ENCODE results near the gene VPS13C. TPM values are rescaled to one million over a fixed set of nuclear protein-coding genes. Genes with fewer than 3 reads are reported as not detected.

The VPS13C gene
- total and polyA plus RNA-seq, 8 donors, result 5.4 to 207 (median 89.4) TPM

DNA sequence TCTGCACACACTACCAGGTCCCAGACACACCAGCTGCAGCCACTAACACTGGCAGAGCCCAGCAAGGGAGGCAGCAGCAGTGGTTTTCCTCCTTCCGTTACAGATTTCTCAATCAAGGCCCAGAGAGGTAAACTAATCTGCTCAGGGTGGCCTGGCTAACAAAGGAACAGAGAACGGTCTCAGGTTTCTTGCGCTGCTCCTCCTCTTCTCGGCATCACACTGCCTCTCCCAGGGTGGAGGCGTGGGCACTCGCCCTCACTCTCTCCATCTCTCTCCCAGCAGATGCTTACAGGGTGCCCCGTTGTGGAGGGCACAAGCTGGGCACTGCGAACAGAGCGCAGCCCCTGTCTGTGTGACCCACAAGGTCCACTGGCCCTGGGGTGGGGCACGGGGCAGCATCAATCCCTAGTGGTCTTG lies 228.7 kb downstream of the VPS13C start:
- Histone ChIP-seq H3K27me3 (peaks cover 0 to 16% (median 0%) of the 10 kb centered on the region in 3 donors), H3K4me1 (peaks cover 0 to 19% (median 3%) of the 10 kb centered on the region in 4 donors), H3K9me3 (no peaks in the 10 kb centered on the region), H3K36me3 (no peaks in the 10 kb centered on the region), H3K27ac (no peak overlapping the region), H3K4me3 (no peak overlapping the region)
- 65 to 78% (median 71%) methylated on average over 7 to 10 of the region's 10 CpGs for WGBS, 5 donors
- no peak for TF ChIP-seq POLR2AphosphoS5 (IDR thresholded peaks at IDR 0.05)
- no peak for TF ChIP-seq EP300 (IDR thresholded peaks at IDR 0.05)
- TF ChIP-seq, protein P1, sequence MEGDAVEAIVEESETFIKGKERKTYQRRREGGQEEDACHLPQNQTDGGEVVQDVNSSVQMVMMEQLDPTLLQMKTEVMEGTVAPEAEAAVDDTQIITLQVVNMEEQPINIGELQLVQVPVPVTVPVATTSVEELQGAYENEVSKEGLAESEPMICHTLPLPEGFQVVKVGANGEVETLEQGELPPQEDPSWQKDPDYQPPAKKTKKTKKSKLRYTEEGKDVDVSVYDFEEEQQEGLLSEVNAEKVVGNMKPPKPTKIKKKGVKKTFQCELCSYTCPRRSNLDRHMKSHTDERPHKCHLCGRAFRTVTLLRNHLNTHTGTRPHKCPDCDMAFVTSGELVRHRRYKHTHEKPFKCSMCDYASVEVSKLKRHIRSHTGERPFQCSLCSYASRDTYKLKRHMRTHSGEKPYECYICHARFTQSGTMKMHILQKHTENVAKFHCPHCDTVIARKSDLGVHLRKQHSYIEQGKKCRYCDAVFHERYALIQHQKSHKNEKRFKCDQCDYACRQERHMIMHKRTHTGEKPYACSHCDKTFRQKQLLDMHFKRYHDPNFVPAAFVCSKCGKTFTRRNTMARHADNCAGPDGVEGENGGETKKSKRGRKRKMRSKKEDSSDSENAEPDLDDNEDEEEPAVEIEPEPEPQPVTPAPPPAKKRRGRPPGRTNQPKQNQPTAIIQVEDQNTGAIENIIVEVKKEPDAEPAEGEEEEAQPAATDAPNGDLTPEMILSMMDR (IDR thresholded peaks at IDR 0.05), result no peak
- intact Hi-C loops (cut with DNase I; ENCODE audit: low total_unique reads), result no loop called here
- no peak for DNase-seq

DNA sequence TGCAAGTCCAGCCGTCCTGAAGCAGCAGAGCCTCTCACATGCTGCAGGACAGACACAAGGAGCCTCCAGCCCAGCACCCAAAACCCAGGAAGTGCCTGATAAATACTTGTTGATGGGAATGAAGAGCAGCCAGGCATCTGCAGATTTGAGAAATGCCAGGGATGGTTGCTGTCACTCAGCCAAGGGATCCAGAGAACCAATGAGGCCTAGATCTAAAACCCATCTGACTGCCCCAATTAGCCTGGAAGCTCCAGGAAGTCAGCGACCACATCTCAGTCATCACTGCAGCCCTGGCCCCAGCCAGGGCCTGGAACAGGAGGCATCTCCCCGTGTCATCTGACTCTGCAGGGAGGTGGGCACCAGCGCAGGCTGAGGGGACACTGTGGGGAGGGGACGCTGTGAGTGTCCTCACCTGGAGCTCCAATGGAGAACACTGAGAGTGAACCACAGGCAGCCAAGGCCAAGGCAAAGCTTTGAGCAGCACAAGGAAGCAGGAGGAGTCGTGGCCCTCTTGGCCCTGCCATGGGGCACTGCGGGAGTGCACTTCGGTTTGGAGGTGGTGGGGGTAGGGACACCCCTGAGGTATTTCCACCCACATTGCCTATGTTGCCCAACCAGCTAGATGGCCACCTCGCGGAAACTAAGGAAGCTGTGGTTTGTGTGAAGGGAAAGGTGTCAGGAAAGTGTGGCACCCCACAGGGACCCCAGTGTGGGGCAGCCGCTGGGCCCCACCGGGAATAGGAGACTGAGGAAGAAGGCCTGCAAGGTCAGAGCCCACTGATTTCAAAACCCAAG lies 229.5 kb downstream of the VPS13C start:
- WGBS, 5 donors, result 72 to 84% (median 81%) methylated on average over 4 to 12 of the region's 12 CpGs
- no peak overlapping the region for H3K27ac ChIP-seq
- intact Hi-C loops (cut with DNase I; ENCODE audit: low total_unique reads), result no loop called here

DNA sequence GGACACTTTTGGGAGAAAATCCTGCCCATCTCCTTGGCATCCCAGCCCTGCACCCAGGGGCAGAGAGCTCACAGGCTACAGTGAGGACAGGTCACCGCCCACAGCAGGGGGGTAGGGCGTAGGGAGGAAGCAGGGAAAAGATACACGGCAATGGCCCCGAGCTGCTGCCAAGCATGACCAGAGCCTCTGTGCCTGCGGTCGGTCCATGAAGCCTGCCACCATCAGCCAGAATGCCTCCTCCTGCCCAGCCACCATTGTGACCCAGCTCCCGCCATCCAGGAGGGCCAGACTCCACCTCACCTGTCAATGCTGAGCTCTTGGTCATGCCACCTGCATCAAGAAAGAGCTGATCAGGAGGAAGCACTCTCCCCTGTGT lies 230.7 kb downstream of the VPS13C start:
- no peak for DNase-seq
- H3K27me3 ChIP-seq, result peaks cover 0 to 6% (median 0%) of the 10 kb centered on the region in 3 donors
- WGBS, 5 donors, result 72 to 91% (median 75%) methylated on average over 1 to 7 of the region's 7 CpGs
- peaks cover 0 to 10% (median 0%) of the 10 kb centered on the region in 4 donors for H3K4me1 ChIP-seq
- TF ChIP-seq, protein P1 (IDR thresholded peaks at IDR 0.05), result no peak
- no peak for TF ChIP-seq POLR2A (IDR thresholded peaks at IDR 0.05)
- TF ChIP-seq POLR2AphosphoS5 (IDR thresholded peaks at IDR 0.05), result no peak
- TF ChIP-seq EP300 (IDR thresholded peaks at IDR 0.05), result no peak
- H3K4me3 ChIP-seq, result no peak overlapping the region
- no peaks in the 10 kb centered on the region for H3K36me3 ChIP-seq
- no peaks in the 10 kb centered on the region for H3K9me3 ChIP-seq
- H3K27ac ChIP-seq, result no peak overlapping the region
- intact Hi-C loops (cut with DNase I; ENCODE audit: low total_unique reads), result no loop called here

More for the DNA sequence above, 229.5 kb downstream of the VPS13C start:
- H3K4me1 ChIP-seq, result peaks cover 0 to 17% (median 3%) of the 10 kb centered on the region in 4 donors
- DNase-seq, result peak in 1 of 2 donors; percentile 14
- H3K9me3 ChIP-seq, result no peaks in the 10 kb centered on the region
- TF ChIP-seq POLR2A (IDR thresholded peaks at IDR 0.05) (no peak), EP300 (IDR thresholded peaks at IDR 0.05) (no peak), POLR2AphosphoS5 (IDR thresholded peaks at IDR 0.05) (no peak)
- TF ChIP-seq, protein P1 (IDR thresholded peaks at IDR 0.05), result no peak
- H3K4me3 ChIP-seq, result no peak overlapping the region
- H3K36me3 ChIP-seq, result no peaks in the 10 kb centered on the region
- H3K27me3 ChIP-seq, result peaks cover 0 to 16% (median 0%) of the 10 kb centered on the region in 3 donors

DNA sequence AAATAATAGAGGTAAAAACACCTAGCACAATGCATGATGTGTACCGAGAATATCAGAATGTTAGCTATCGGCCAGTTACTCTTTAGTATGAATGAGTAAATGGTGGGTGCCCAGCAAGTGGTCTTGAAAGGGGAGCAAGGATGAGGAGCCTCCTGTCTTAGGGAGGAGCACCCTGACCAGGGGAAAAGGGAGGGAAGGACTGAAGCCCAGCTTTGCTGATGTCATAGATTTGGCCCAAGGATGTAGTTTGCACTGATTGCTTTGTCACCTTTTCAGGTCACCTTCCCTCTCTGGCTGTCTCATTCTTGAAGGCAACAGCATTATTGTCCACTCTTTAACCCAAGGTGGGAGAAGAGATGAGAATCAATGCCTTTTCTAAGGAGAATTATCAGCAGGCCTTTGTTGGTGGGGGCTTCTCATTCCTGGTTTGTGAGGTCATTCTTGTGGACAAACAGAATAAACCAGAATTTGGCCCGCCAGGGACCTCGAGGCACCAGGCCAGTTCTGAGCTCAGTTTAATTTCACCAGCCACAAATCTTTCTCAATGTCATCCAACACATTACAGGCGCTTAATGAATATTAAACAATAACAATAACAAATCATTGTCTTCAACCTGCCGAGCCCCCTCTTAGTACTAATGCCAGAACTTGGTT lies 231.3 kb downstream of the VPS13C start:
- no peaks in the 10 kb centered on the region for H3K36me3 ChIP-seq
- peaks cover 0 to 6% (median 0%) of the 10 kb centered on the region in 3 donors for H3K27me3 ChIP-seq
- TF ChIP-seq POLR2AphosphoS5 (IDR thresholded peaks at IDR 0.05), result no peak
- TF ChIP-seq, protein P1 (IDR thresholded peaks at IDR 0.05), result no peak
- intact Hi-C loops (cut with DNase I; ENCODE audit: low total_unique reads), result no loop called here
- H3K27ac ChIP-seq, result no peak overlapping the region
- H3K9me3 ChIP-seq, result no peaks in the 10 kb centered on the region
- DNase-seq, result peak in 1 of 2 donors; percentile 39
- 73 to 78% (median 74%) methylated on average over 6 of the region's 6 CpGs for WGBS, 5 donors
- H3K4me1 ChIP-seq, result peaks cover 0 to 10% (median 0%) of the 10 kb centered on the region in 4 donors
- H3K4me3 ChIP-seq, result no peak overlapping the region

Measured in stomach (tissue), 9 donors.